Measurements from ENCODE around the gene RHOBTB3. TPM values are rescaled to one million over a fixed set of nuclear protein-coding genes. Genes with fewer than 3 reads are reported as not detected.

The RHOBTB3 gene
- total RNA-seq, 1 experiment from 2014 or later, result 84.3 TPM

GRCh38 chr5:95791751-95792150 lies 60.6 kb downstream of the RHOBTB3 start:
- H3K4me3 ChIP-seq (replicated peaks in 1 of 2; ENCODE audit: low read depth in 1 of 2, low read length in 2 of 2), result no peak overlapping the region
- ChIA-PET POLR2A (no interaction called here), RAD21 (ENCODE audit: low non-redundant PET in 1 of 2, low total read pairs in 2 of 2, uncharacterized antibody in 2 of 2, unreplicated experiment in 2 of 2) (no interaction called here), CTCF (interaction anchor here (1.7 to 3.5 kb wide), 2 partner anchors 11 kb away, joined by 9 to 20 read pairs; no protein-coding TSS in a partner anchor)
- H3K9ac ChIP-seq (ENCODE audit: low read length), result no peak overlapping the region
- H3K4me1 ChIP-seq (ENCODE audit: control insufficient read depth in 1 of 2, insufficient read depth in 2 of 2, low read length in 2 of 2), result no peaks in the 10 kb centered on the region
- ATAC-seq (no peak), DNase-seq (ENCODE audit: low read depth, low spot score) (no peak)
- no peaks in the 10 kb centered on the region for H3K9me2 ChIP-seq (ENCODE audit: insufficient read depth)
- H3K4me2 ChIP-seq (ENCODE audit: low read length), result no peak overlapping the region
- H3K79me2 ChIP-seq (ENCODE audit: insufficient read depth, low read length), result no peaks in the 10 kb centered on the region
- H3K9me3 ChIP-seq (ENCODE audit: control insufficient read depth in 1 of 2, insufficient read depth in 1 of 2, low read depth in 1 of 2, low read length in 2 of 2), result no peaks in the 10 kb centered on the region
- H2AFZ ChIP-seq (ENCODE audit: low read depth, low read length, poor library complexity, severe bottlenecking), result no peak overlapping the region
- peaks cover 0 to 13% of the 10 kb centered on the region in 2 experiments; a peak in 2 of 4 replicates for H3K36me3 ChIP-seq (ENCODE audit: control insufficient read depth in 1 of 2, insufficient read depth in 2 of 2, low read length in 2 of 2)
- intact Hi-C loops (cut with micrococcal nuclease), result no loop called here
- H3K27ac ChIP-seq (ENCODE audit: low read depth, low read length), result no peak overlapping the region
- H4K20me1 ChIP-seq (ENCODE audit: insufficient read depth), result no peaks in the 10 kb centered on the region
- no peak for TF ChIP-seq SRF (IDR thresholded peaks at IDR 0.05; ENCODE audit: low read depth)
- TF ChIP-seq SIN3A (IDR thresholded peaks at IDR 0.05; ENCODE audit: low read depth), result no peak
- no peak for TF ChIP-seq FOSL1 (IDR thresholded peaks at IDR 0.05; ENCODE audit: low read depth)
- TF ChIP-seq POLR2A (IDR thresholded peaks at IDR 0.05; ENCODE audit: borderline replicate concordance, extremely low read depth, insufficient read depth, insufficient read length), result no peak
- no peak for TF ChIP-seq EGR1 (IDR thresholded peaks at IDR 0.05; ENCODE audit: low read depth)
- TF ChIP-seq JUND (IDR thresholded peaks at IDR 0.05), result no peak
- no peak for TF ChIP-seq EZH2 (IDR thresholded peaks at IDR 0.05)
- no peak for TF ChIP-seq RAD21 (IDR thresholded peaks at IDR 0.05; ENCODE audit: low read depth)
- no peak for TF ChIP-seq CTCF (IDR thresholded peaks at IDR 0.05 in 2 of 3, conservative IDR thresholded peaks at IDR 0.05 in 1 of 3; ENCODE audit: borderline replicate concordance in 1 of 3, insufficient read depth in 1 of 3, low read depth in 2 of 3, low read length in 2 of 3)
- H3K27me3 ChIP-seq (ENCODE audit: insufficient read depth, low read length), result no peaks in the 10 kb centered on the region
- no TSS peak for BruUV-seq (replicated peaks)

GRCh38 chr5:95794070-95794516 lies 63.0 kb downstream of the RHOBTB3 start:
- H3K9me2 ChIP-seq (ENCODE audit: insufficient read depth), result no peaks in the 10 kb centered on the region
- no peak overlapping the region for H2AFZ ChIP-seq (ENCODE audit: low read depth, low read length, poor library complexity, severe bottlenecking)
- no peaks in the 10 kb centered on the region for H3K9me3 ChIP-seq (ENCODE audit: control insufficient read depth in 1 of 2, insufficient read depth in 1 of 2, low read depth in 1 of 2, low read length in 2 of 2)
- H4K20me1 ChIP-seq (ENCODE audit: insufficient read depth), result no peaks in the 10 kb centered on the region
- H3K36me3 ChIP-seq (ENCODE audit: control insufficient read depth in 1 of 2, insufficient read depth in 2 of 2, low read length in 2 of 2), result peaks cover 4% of the 10 kb centered on the region in 2 experiments; a peak in 1 of 4 replicates
- POLR2A ChIA-PET, result no interaction called here
- no peak overlapping the region for H3K4me2 ChIP-seq (ENCODE audit: low read length)
- ATAC-seq, result no peak
- H3K4me3 ChIP-seq (replicated peaks in 1 of 2; ENCODE audit: low read depth in 1 of 2, low read length in 2 of 2), result no peak overlapping the region
- H3K79me2 ChIP-seq (ENCODE audit: insufficient read depth, low read length), result no peaks in the 10 kb centered on the region
- no peaks in the 10 kb centered on the region for H3K27me3 ChIP-seq (ENCODE audit: insufficient read depth, low read length)
- no peak overlapping the region for H3K9ac ChIP-seq (ENCODE audit: low read length)
- H3K27ac ChIP-seq (ENCODE audit: low read depth, low read length), result no peak overlapping the region
- RAD21 ChIA-PET (ENCODE audit: low non-redundant PET in 1 of 2, low total read pairs in 2 of 2, uncharacterized antibody in 2 of 2, unreplicated experiment in 2 of 2), result no interaction called here
- CTCF ChIA-PET, result no interaction called here
- TF ChIP-seq FOSL1 (IDR thresholded peaks at IDR 0.05; ENCODE audit: low read depth), result no peak
- TF ChIP-seq SIN3A (IDR thresholded peaks at IDR 0.05; ENCODE audit: low read depth), result no peak
- no peak for TF ChIP-seq MAX (IDR thresholded peaks at IDR 0.05)
- TF ChIP-seq YY1 (IDR thresholded peaks at IDR 0.05; ENCODE audit: extremely low read depth, insufficient replicate concordance, low read depth, low read length), result no peak
- TF ChIP-seq POLR2A (IDR thresholded peaks at IDR 0.05; ENCODE audit: borderline replicate concordance, extremely low read depth, insufficient read depth, insufficient read length), result no peak
- TF ChIP-seq ATF3 (IDR thresholded peaks at IDR 0.05), result no peak
- no peak for TF ChIP-seq CTCF (IDR thresholded peaks at IDR 0.05 in 2 of 3, conservative IDR thresholded peaks at IDR 0.05 in 1 of 3; ENCODE audit: borderline replicate concordance in 1 of 3, insufficient read depth in 1 of 3, low read depth in 2 of 3, low read length in 2 of 3)
- TF ChIP-seq ZFX (IDR thresholded peaks at IDR 0.05), result no peak
- no peak for TF ChIP-seq SRF (IDR thresholded peaks at IDR 0.05; ENCODE audit: low read depth)
- no peaks in the 10 kb centered on the region for H3K4me1 ChIP-seq (ENCODE audit: control insufficient read depth in 1 of 2, insufficient read depth in 2 of 2, low read length in 2 of 2)
- intact Hi-C loops (cut with micrococcal nuclease), result no loop called here
- BruUV-seq (replicated peaks), result no TSS peak
- DNase-seq (ENCODE audit: low read depth, low spot score), result no peak
